DND-41 (cell line): ENCODE results near the gene STAMBPL1.

Experiments used
- ATAC-seq: fragments of 200-7000 bp; cut with Tn5 transposase; 3 replicates; pipeline ENCODE4 v1.9.1; 2021; ENCODE audit warnings: low read depth; ENCODE audit not compliant: insufficient read depth
- DNase-seq: peaks from one replicate; pipeline ENCODE4 v3.0.0-alpha.2; 2020
- H2AFZ ChIP-seq: 2 replicates; pipeline ENCODE4 v1.6.0; 2012; ENCODE audit warnings: low read depth, low read length
- H3K27ac ChIP-seq: 2 replicates; pipeline ENCODE4 v1.5.1; 2012; ENCODE audit warnings: low read length, inconsistent platforms
- H3K27me3 ChIP-seq: fragments of 200-600 bp; sonication (generic); 2 replicates; pipeline ENCODE4 v1.6.0; 2012; ENCODE audit warnings: low read length, mild to moderate bottlenecking, inconsistent platforms; ENCODE audit not compliant: insufficient read depth, poor library complexity
- H3K36me3 ChIP-seq: 2 replicates; pipeline ENCODE4 v1.5.1; 2012; ENCODE audit warnings: low read length, inconsistent platforms; ENCODE audit not compliant: insufficient read depth
- H3K4me1 ChIP-seq: 2 replicates; pipeline ENCODE4 v1.5.1; 2012; ENCODE audit warnings: mild to moderate bottlenecking, low read length; ENCODE audit not compliant: insufficient read depth
- H3K4me2 ChIP-seq: 2 replicates; pipeline ENCODE4 v1.6.0; 2012; ENCODE audit warnings: mild to moderate bottlenecking, moderate library complexity, low read length, inconsistent platforms; ENCODE audit not compliant: insufficient read depth
- H3K4me3 ChIP-seq, 2 experiments: fragments of 200-600 bp in 1 of 2; shearing (Covaris generic) in 1 of 2; 2 replicates each; pipeline ENCODE4 v1.5.1; 2012 to 2016; ENCODE audit warnings: inconsistent platforms in 2 of 2, low read length in 2 of 2, mild to moderate bottlenecking in 2 of 2, low read depth in 1 of 2, moderate library complexity in 1 of 2
- H3K79me2 ChIP-seq: 2 replicates; pipeline ENCODE4 v1.6.0; 2012; ENCODE audit warnings: low read length, inconsistent platforms; ENCODE audit not compliant: insufficient read depth
- H3K9ac ChIP-seq: 2 replicates; pipeline ENCODE4 v1.6.0; 2012; ENCODE audit warnings: low read depth, mild to moderate bottlenecking, inconsistent platforms, low read length, moderate library complexity
- H3K9me3 ChIP-seq: 2 replicates; pipeline ENCODE4 v1.5.1; 2012; ENCODE audit warnings: low read length, moderate library complexity, mild to moderate bottlenecking, inconsistent platforms; ENCODE audit not compliant: insufficient read depth, severe bottlenecking
- H4K20me1 ChIP-seq: 2 replicates; pipeline ENCODE4 v1.6.0; 2012; ENCODE audit warnings: low read length; ENCODE audit not compliant: insufficient read depth
- EZH2 ChIP-seq: IDR thresholded peaks from 3 replicates; pipeline ENCODE4 v1.6.1; 2012; ENCODE audit warnings: borderline replicate concordance, low read depth, mild to moderate bottlenecking, moderate library complexity, low read length, inconsistent platforms; ENCODE audit not compliant: severe bottlenecking
- TF ChIP-seq, protein P1 (sequence below): IDR thresholded peaks from 2 replicates; pipeline ENCODE4 v1.5.1; 2012; ENCODE audit warnings: borderline replicate concordance, low read length, moderate library complexity, mild to moderate bottlenecking; ENCODE audit not compliant: poor library complexity, severe bottlenecking; ENCODE audit errors: extremely low read depth

The STAMBPL1 gene

DNA sequence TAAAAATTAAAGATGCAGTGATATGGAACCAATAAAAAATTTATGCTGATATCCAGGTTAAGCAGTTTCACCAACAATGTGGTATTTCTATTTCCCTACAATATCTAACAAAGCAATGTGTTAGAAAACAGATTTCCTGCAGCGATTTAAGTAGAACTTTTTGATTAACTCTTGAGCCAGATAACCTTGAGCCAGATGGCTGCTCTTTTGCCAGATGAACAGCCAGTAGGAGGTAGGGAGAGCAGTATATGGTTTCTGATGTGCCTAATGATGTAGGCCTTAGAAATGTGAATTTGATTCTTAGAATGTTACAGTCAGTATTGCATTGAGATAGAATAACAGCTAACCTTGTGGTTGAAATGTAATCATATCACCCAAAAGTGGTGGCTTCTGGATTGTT, 31.1 kb downstream of the STAMBPL1 start:
- no peaks in the 10 kb centered on the region for H3K4me1 ChIP-seq
- peaks cover 83% of the 10 kb centered on the region for H3K36me3 ChIP-seq
- TF ChIP-seq, protein P1, sequence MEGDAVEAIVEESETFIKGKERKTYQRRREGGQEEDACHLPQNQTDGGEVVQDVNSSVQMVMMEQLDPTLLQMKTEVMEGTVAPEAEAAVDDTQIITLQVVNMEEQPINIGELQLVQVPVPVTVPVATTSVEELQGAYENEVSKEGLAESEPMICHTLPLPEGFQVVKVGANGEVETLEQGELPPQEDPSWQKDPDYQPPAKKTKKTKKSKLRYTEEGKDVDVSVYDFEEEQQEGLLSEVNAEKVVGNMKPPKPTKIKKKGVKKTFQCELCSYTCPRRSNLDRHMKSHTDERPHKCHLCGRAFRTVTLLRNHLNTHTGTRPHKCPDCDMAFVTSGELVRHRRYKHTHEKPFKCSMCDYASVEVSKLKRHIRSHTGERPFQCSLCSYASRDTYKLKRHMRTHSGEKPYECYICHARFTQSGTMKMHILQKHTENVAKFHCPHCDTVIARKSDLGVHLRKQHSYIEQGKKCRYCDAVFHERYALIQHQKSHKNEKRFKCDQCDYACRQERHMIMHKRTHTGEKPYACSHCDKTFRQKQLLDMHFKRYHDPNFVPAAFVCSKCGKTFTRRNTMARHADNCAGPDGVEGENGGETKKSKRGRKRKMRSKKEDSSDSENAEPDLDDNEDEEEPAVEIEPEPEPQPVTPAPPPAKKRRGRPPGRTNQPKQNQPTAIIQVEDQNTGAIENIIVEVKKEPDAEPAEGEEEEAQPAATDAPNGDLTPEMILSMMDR: no peak
- no peak for TF ChIP-seq EZH2
- no peaks in the 10 kb centered on the region for H3K27me3 ChIP-seq
- H4K20me1 ChIP-seq: no peaks in the 10 kb centered on the region
- H3K4me2 ChIP-seq: no peak overlapping the region
- H3K79me2 ChIP-seq: no peaks in the 10 kb centered on the region
- H3K4me3 ChIP-seq: no peak overlapping the region
- DNase-seq (no peak), ATAC-seq (no peak)
- no peaks in the 10 kb centered on the region for H3K9me3 ChIP-seq
- H2AFZ ChIP-seq: no peak overlapping the region
- no peak overlapping the region for H3K27ac ChIP-seq
- H3K9ac ChIP-seq: no peak overlapping the region

DNA sequence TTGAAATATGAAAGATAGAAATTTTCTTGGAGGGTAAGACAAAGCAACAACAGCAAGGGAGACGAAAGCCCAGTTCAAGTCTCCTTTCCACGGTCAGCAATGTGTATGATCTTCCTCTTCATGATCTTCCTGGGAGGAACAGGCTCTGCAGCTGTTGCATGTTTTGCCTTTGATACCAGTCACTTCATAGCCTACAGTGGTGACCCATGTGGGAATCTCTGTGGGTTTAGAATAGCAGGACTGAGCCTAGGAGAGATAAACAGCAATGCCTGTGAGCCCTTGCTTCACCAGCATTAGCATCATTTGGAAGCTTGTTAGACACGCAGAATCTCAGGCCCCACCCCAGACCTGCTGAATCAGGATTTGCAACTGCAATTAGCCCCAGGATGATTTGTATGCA, 31.8 kb downstream of the STAMBPL1 start:
- no peak for ATAC-seq
- peaks cover 84% of the 10 kb centered on the region for H3K36me3 ChIP-seq
- no peaks in the 10 kb centered on the region for H3K79me2 ChIP-seq

DNA sequence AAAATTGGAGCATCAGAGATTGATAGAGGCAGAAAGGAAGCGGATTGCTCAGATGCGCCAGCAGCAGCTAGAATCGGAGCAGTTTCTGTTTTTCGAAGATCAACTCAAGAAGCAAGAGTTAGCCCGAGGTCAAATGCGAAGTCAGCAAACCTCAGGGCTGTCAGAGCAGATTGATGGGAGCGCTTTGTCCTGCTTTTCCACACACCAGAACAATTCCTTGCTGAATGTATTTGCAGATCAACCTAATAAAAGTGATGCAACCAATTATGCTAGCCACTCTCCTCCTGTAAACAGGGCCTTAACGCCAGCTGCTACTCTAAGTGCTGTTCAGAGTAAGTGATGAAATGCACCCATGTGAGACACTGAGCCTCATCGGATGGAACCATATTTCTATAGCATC, 33.1 kb downstream of the STAMBPL1 start:
- no peak overlapping the region for H2AFZ ChIP-seq
- no peak for ATAC-seq
- no peaks in the 10 kb centered on the region for H3K4me1 ChIP-seq
- no peaks in the 10 kb centered on the region for H3K79me2 ChIP-seq
- H3K9me3 ChIP-seq: no peaks in the 10 kb centered on the region
- H3K4me2 ChIP-seq: no peak overlapping the region
- H3K4me3 ChIP-seq: no peak overlapping the region
- H4K20me1 ChIP-seq: no peaks in the 10 kb centered on the region
- H3K36me3 ChIP-seq: peaks cover 85% of the 10 kb centered on the region
- H3K9ac ChIP-seq: no peak overlapping the region
- no peak overlapping the region for H3K27ac ChIP-seq
- no peak for DNase-seq
- TF ChIP-seq, protein P1: no peak
- TF ChIP-seq EZH2: no peak
- no peaks in the 10 kb centered on the region for H3K27me3 ChIP-seq

More for the DNA sequence above, 31.8 kb downstream of the STAMBPL1 start:
- no peak for DNase-seq
- Histone ChIP-seq H4K20me1 (no peaks in the 10 kb centered on the region), H2AFZ (no peak overlapping the region), H3K9ac (no peak overlapping the region), H3K27me3 (no peaks in the 10 kb centered on the region), H3K4me2 (no peak overlapping the region), H3K9me3 (no peaks in the 10 kb centered on the region), H3K27ac (no peak overlapping the region), H3K4me1 (no peaks in the 10 kb centered on the region), H3K4me3 (no peak overlapping the region)
- TF ChIP-seq EZH2: no peak
- TF ChIP-seq, protein P1: no peak

DNA sequence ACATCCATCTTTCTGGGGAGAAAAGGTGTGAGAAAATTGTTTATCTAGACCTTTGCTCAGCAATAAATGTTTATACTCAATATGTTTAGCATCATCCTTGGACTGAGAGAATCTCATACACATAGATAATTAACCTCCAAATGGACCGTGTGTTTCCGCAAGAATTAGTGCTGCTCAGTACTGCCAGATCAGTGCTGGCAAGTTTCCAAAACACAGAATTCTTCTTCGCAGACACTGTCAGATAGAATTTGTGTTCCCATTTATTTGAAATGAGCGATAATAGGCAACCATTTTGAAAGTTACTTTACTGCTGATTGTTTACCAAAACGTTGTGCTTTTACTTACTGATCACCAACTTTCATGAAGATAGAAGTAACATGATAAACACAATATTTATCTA, 33.7 kb downstream of the STAMBPL1 start:
- peaks cover 85% of the 10 kb centered on the region for H3K36me3 ChIP-seq
- H3K4me2 ChIP-seq: no peak overlapping the region
- no peaks in the 10 kb centered on the region for H3K9me3 ChIP-seq
- no peaks in the 10 kb centered on the region for H3K79me2 ChIP-seq
- DNase-seq (no peak), ATAC-seq (no peak)
- H3K27ac ChIP-seq: no peak overlapping the region
- no peaks in the 10 kb centered on the region for H3K4me1 ChIP-seq
- no peak overlapping the region for H3K9ac ChIP-seq
- no peaks in the 10 kb centered on the region for H3K27me3 ChIP-seq
- no peaks in the 10 kb centered on the region for H4K20me1 ChIP-seq
- H2AFZ ChIP-seq: no peak overlapping the region
- TF ChIP-seq, protein P1: no peak
- TF ChIP-seq EZH2: no peak
- no peak overlapping the region for H3K4me3 ChIP-seq
